COR-L47 (cell line): ENCODE results near the gene ADARB2.

Source experiments
- DNase-seq: peaks from one replicate; lab custom pipeline; 2025; lab: John Stamatoyannopoulos, UW

Gene ADARB2

DNA sequence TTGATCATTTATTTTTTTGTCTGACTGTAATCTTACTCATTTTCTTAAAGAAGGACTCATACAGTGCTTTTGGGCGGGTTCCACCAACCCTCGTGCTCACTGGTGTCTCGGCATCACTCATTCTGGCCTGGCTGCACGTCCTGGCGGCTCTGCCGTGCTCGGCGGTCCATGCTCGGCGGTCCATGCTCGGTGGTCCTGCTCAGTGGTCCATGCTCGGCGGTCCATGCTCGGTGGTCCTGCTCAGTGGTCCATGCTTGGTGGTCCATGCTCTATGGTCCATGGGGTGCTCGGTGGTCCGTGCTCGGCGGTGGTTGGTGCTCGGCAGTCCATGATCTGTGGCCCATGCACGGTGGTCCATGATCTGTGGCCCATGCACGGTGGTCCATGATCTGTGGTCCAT, 608.7 kb downstream of the ADARB2 start:
- no peak for DNase-seq

DNA sequence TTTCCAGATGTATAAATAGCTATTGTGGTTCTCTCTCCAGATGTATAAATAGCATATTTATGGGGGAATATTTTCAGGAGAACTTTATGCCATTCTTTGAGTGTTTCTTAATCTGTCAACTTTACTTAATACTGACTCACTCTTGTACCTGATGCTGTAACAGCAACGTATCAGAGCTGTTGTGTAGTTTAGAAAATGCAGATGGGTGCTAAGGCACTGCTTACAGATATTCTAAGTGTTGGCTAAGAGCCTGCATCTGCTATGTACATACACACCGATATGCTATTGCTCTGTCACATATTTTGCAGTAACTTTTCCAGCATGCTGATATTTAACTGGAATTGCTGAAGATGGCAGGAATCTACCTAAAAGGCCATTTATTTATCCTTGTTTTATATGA, 609.2 kb downstream of the ADARB2 start:
- no peak for DNase-seq

DNA sequence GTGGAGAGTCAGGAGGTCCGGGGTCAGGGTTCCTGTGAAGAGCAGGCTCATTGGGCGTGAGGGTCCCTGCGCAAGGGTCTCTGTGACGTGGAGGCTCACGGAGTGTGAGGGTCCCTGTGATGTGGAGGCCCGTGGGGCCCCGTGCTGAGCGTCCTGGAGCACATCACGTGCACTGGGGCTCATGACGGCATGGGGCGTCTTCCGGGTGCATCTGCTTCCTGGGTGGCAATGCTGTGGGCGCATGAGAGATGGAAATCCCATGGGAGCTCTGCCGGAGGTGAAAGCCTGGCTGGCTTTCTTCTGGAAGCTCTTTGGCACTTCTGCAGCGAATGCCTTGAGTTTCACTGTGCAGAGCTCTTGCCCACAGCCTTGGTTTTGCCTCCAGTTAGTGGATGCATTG, 609.7 kb downstream of the ADARB2 start:
- DNase-seq, result no peak
